HFF-Myc (cell line): Measurements from ENCODE around the gene CDC27.

Experiments used
- DNase-seq: peaks from one replicate; pipeline ENCODE4 v3.0.0-alpha.2; 2011; ENCODE audit warnings: low read depth; ENCODE audit errors: extremely low read depth
- H3K4me3 ChIP-seq: replicated peaks from 2 replicates; pipeline ENCODE4 v1.5.1; 2011; ENCODE audit warnings: low read depth, mild to moderate bottlenecking, control low read depth, low read length
- CTCF ChIP-seq: IDR thresholded peaks from 2 replicates; pipeline ENCODE4 v1.5.1; 2012; ENCODE audit warnings: mild to moderate bottlenecking, low read depth, low read length, control low read depth; ENCODE audit errors: missing control alignments

CDC27 gene

DNA sequence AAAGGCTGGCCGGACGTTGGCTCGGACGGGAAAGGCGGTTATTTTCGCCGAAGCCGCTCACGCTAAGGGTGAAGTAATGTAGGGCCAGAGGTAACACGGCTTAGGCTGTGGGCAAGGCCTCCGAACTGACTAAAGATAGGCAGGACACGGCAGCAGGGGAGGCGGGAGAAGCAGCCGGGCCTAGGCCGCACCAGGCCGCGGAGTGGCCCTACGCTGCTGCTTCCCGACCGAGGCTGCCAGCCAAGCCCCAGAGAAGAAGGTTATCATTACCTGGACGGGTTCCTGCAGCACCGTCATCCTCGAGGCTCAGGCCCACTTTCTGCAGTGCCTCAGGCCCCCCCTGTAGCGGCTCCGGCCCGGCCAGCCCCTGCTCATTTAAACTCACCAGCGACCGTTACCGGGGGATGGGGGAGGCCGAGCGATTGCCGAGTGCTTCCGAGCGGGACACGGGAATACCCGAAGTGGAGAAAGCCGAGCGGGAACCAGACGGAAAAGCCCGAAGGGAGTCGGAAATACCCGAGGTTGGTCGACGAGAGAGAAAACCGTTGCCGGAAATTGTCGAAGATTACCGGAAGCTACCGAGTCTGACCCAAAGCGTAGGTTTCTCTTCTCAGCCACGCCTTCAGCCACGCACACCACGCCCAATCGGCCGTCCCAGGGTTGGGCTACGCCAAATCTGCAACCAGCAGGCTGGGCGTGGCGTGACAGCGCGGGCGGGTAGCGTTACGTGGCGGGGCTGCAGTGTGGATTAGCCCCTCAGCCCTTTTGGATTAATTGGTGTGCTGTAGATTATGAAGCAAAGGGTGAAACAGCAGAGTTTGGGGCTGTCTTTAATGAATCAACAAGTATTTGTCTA, at the start of gene CDC27:
CDC27 (minus strand) TSS at position 420 of the 856 bp plus-strand sequence; CDS start at position 297, 123 bp downstream.
- TF ChIP-seq CTCF: no peak
- H3K4me3 ChIP-seq: peak within 1 kb of the TSS; percentile 95
- DNase-seq: peak; percentile 94

DNA sequence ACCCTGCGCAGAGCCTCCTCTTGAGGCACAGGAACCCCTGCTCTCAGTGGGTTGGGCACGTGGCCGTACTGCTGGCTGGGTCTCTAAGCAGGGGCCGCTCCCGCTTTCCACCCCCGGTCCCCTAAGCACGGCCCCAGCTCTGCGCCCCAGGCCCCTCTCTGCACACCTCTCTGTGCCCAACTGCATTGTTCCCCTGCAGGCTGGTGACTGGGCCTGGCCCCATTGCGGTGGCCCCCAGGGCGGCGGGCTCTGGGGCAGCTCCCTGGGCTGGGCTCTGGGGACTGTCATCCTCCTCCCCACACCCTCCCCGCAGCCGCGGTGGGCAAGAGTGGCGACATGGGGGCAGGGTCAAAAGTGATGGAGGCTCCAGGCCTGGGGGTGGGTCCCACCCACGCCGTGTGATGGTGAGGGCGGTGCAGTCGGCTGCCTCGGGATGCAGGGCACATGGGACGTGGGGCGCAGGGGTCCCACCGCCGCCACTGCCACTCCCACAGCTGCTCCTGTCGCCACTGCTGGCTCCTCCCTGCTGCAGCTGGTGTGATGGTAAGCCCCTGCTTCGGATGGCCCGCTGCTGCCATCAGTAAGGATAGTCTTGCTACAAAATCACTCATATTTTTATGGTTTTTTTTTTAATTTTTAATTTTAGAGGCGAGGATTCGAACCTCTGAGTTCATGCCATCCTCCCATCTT, 49.4 kb upstream of the CDC27 start:
- no peak for TF ChIP-seq CTCF
- no peak for DNase-seq
- H3K4me3 ChIP-seq: no peak overlapping the region

- no peak for DNase-seq
- H3K4me3 ChIP-seq: no peak overlapping the region
- TF ChIP-seq CTCF: no peak
Measured at GRCh38 chr17:47237841-47238240, 48.7 kb upstream of the CDC27 start.

GRCh38 chr17:47235923-47236322, 46.8 kb upstream of the CDC27 start:
- TF ChIP-seq CTCF: no peak
- H3K4me3 ChIP-seq: no peak overlapping the region
- no peak for DNase-seq

DNA sequence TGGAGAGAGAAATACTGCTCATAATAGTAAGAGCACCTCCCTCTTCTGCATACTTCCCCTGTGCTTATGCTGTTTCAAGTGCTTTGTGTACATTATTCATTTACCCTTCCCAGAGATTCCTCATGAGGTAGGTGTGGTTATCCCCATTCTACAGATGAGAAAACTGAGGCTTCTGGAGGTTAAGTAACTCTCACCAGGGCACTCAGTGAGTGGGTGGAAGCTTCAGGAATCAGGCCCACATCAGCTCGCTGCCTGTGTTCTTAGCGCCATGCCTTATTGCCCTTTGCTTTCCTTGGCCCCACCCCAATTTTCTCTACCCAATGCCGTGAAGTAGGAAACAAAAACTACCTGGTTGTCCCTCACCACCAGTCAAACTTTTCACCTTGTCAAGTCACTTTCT, 46.4 kb upstream of the CDC27 start:
- no peak for TF ChIP-seq CTCF
- no peak for DNase-seq
- H3K4me3 ChIP-seq: no peak overlapping the region

GRCh38 chr17:47232465-47232864, 43.4 kb upstream of the CDC27 start:
- DNase-seq: no peak
- H3K4me3 ChIP-seq: no peak overlapping the region
- no peak for TF ChIP-seq CTCF
